ENCODE results near the gene ADCK1.
"Not testable (repeated sequence)": the region's sequence is repeated elsewhere in the genome, so short reads cannot be mapped to it uniquely, and the experiment has no call there.

ADCK1 gene

GRCh38 chr14:77914073-77914721, 114.3 kb downstream of the ADCK1 start:
- TF ChIP-seq CTCF (IDR thresholded peaks at IDR 0.05; ENCODE audit: low read depth, low read length), result no peak
- DNase-seq (ENCODE audit: extremely low read depth, low read depth), result no peak

- not testable (repeated sequence) for DNase-seq (ENCODE audit: extremely low read depth, low read depth)
Measured at GRCh38 chr14:77915390-77915789, 115.5 kb downstream of the ADCK1 start.

GRCh38 chr14:77917491-77918201, 117.7 kb downstream of the ADCK1 start:
- DNase-seq (ENCODE audit: extremely low read depth, low read depth), result no peak
- no peak for TF ChIP-seq CTCF (IDR thresholded peaks at IDR 0.05; ENCODE audit: low read depth, low read length)

GRCh38 chr14:77918448-77918847, 118.5 kb downstream of the ADCK1 start:
- DNase-seq (ENCODE audit: extremely low read depth, low read depth), result no peak
- TF ChIP-seq CTCF (IDR thresholded peaks at IDR 0.05; ENCODE audit: low read depth, low read length), result no peak

- DNase-seq (ENCODE audit: extremely low read depth, low read depth), result no peak
- no peak for TF ChIP-seq CTCF (IDR thresholded peaks at IDR 0.05; ENCODE audit: low read depth, low read length)
Measured at GRCh38 chr14:77920312-77920711, 120.4 kb downstream of the ADCK1 start.

GRCh38 chr14:77921818-77922217, 121.9 kb downstream of the ADCK1 start:
- no peak for TF ChIP-seq CTCF (IDR thresholded peaks at IDR 0.05; ENCODE audit: low read depth, low read length)
- no peak for DNase-seq (ENCODE audit: extremely low read depth, low read depth)

- TF ChIP-seq CTCF (IDR thresholded peaks at IDR 0.05; ENCODE audit: low read depth, low read length), result no peak
- no peak for DNase-seq (ENCODE audit: extremely low read depth, low read depth)
Measured at GRCh38 chr14:77923131-77923936, 123.4 kb downstream of the ADCK1 start.

All from AG09319 (cell line).